Uterus (tissue), 4 donors: ENCODE measurements around the gene EXOSC3. TPM values are rescaled to one million over a fixed set of nuclear protein-coding genes. Genes with fewer than 3 reads are reported as not detected.
"Not testable (repeated sequence)": the region's sequence is repeated elsewhere in the genome, so short reads cannot be mapped to it uniquely, and the experiment has no call there.

Experiments
- DNase-seq, 2 donors: peaks; one replicate each; pipeline ENCODE4 v3.0.0-alpha.2; 2019 to 2020
- H3K27ac ChIP-seq, 2 donors: fragments of 200-600 bp; sonication (generic); 1 replicate in 1 of 2; 2 replicates in 1 of 2; pipeline ENCODE4 v1.5.1; 2016 to 2018
- H3K27me3 ChIP-seq, 2 donors: fragments of 200-600 bp; sonication (generic); one replicate each; pipeline ENCODE4 v1.5.1; 2018 to 2019; ENCODE audit warnings: control low read depth in 1 of 2
- H3K36me3 ChIP-seq, 2 donors: fragments of 200-600 bp; sonication (generic); one replicate each; pipeline ENCODE4 v1.5.1; 2019; ENCODE audit warnings: control low read depth in 1 of 2
- H3K4me1 ChIP-seq, 2 donors: fragments of 200-600 bp; sonication (generic); one replicate each; pipeline ENCODE4 v1.5.1; 2018 to 2019; ENCODE audit warnings: control low read depth in 1 of 2
- H3K4me3 ChIP-seq, 2 donors: fragments of 200-600 bp; sonication (generic); 1 replicate in 1 of 2; 2 replicates in 1 of 2; pipeline ENCODE4 v1.5.1; 2018 to 2019; ENCODE audit warnings: mild to moderate bottlenecking in 1 of 2
- H3K9me3 ChIP-seq, 2 donors: fragments of 200-600 bp; sonication (generic); one replicate each; pipeline ENCODE4 v1.5.1; 2019; ENCODE audit warnings: control low read depth in 1 of 2
- POLR2A ChIP-seq, 2 donors: fragments of 450-650 bp; IDR thresholded peaks; one replicate each; pipeline ENCODE4 v1.6.1; 2016; ENCODE audit warnings: antibody characterized with exemption in 2 of 2, mild to moderate bottlenecking in 1 of 2, moderate library complexity in 1 of 2
- intact Hi-C: fragments of 100-400 bp; cut with DNase I; formaldehyde crosslinking; loops from one replicate; pipeline ENCODE4 v1.15.1; 2023; ENCODE audit warnings: low total_unique reads
- total RNA-seq, 4 donors: library from RNA; depleted of rRNA in 3 of 4; stranded (reverse); fragments of >200 nt in 3 of 4; gene quantifications; one replicate each; pipeline versions ENCODE4 v1.1.0 to v1.2.4, GENCODE V29; 2014 to 2023
- TF ChIP-seq, protein P1 (sequence below), 4 experiments: fragments of 200-600 bp in 2 of 4; fragments of 450-650 bp in 2 of 4; sonication (generic) in 2 of 4; IDR thresholded peaks; one replicate each; pipeline ENCODE4 v1.5.1; 2016 to 2019; ENCODE audit warnings: antibody characterized with exemption in 4 of 4, mild to moderate bottlenecking in 2 of 4, moderate library complexity in 1 of 4
- donor health status: DM: yes; HTN: yes; CAD: no.

EXOSC3 gene
- total RNA-seq, 4 donors from 2014 or later, result 12.4 to 66.6 (median 33.5) TPM

GRCh38 chr9:37776328-37776727 is 8.5 kb downstream of the EXOSC3 start:
- no peaks in the 10 kb centered on the region for H3K27me3 ChIP-seq
- H3K4me3 ChIP-seq, result no peak overlapping the region
- DNase-seq, result no peak
- TF ChIP-seq, protein P1, sequence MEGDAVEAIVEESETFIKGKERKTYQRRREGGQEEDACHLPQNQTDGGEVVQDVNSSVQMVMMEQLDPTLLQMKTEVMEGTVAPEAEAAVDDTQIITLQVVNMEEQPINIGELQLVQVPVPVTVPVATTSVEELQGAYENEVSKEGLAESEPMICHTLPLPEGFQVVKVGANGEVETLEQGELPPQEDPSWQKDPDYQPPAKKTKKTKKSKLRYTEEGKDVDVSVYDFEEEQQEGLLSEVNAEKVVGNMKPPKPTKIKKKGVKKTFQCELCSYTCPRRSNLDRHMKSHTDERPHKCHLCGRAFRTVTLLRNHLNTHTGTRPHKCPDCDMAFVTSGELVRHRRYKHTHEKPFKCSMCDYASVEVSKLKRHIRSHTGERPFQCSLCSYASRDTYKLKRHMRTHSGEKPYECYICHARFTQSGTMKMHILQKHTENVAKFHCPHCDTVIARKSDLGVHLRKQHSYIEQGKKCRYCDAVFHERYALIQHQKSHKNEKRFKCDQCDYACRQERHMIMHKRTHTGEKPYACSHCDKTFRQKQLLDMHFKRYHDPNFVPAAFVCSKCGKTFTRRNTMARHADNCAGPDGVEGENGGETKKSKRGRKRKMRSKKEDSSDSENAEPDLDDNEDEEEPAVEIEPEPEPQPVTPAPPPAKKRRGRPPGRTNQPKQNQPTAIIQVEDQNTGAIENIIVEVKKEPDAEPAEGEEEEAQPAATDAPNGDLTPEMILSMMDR (IDR thresholded peaks at IDR 0.05), result no peak
- no peak for TF ChIP-seq POLR2A (IDR thresholded peaks at IDR 0.05)
- no peaks in the 10 kb centered on the region for H3K4me1 ChIP-seq
- intact Hi-C loops, result no loop called here
- no peak overlapping the region for H3K27ac ChIP-seq
- H3K36me3 ChIP-seq, result no peaks in the 10 kb centered on the region
- no peaks in the 10 kb centered on the region for H3K9me3 ChIP-seq

- no peak for TF ChIP-seq POLR2A (IDR thresholded peaks at IDR 0.05)
- TF ChIP-seq, protein P1 (IDR thresholded peaks at IDR 0.05), result no peak
- Histone ChIP-seq H3K9me3 (no peaks in the 10 kb centered on the region), H3K4me1 (no peaks in the 10 kb centered on the region), H3K4me3 (no peak overlapping the region), H3K36me3 (no peaks in the 10 kb centered on the region), H3K27ac (no peak overlapping the region), H3K27me3 (no peaks in the 10 kb centered on the region)
- intact Hi-C loops, result no loop called here
- no peak for DNase-seq
These were observed 9.5 kb downstream of the EXOSC3 start for GRCh38 chr9:37775216-37775919.

- intact Hi-C loops, result no loop called here
These were observed 14.9 kb downstream of the EXOSC3 start for GRCh38 chr9:37769995-37770394.

DNA sequence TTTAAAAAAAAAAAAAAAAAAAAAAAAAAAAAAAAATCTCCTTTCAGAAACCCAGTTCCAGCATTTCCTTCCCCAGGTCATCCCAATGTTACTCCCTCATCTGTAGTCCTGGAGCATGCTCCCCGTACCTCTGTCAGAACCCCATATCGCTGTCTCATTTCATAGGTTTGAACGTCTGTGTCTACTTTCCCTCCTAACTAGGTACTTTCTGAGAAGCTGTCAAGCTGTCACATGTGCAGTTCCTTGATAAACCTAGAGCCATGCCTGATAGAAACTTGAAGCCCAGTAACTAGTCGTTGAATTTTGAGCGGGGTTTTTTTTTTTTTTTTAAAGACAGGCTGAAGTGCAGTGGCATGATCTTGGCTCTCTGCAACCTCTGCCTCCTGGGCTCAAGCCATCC is 15.6 kb downstream of the EXOSC3 start:
- intact Hi-C loops, result no loop called here
- H3K36me3 ChIP-seq, result no peaks in the 10 kb centered on the region
- no peaks in the 10 kb centered on the region for H3K9me3 ChIP-seq
- no peaks in the 10 kb centered on the region for H3K4me1 ChIP-seq
- no peak for TF ChIP-seq POLR2A (IDR thresholded peaks at IDR 0.05)
- TF ChIP-seq, protein P1 (IDR thresholded peaks at IDR 0.05), result no peak
- no peak for DNase-seq
- H3K27me3 ChIP-seq, result no peaks in the 10 kb centered on the region
- no peak overlapping the region for H3K27ac ChIP-seq
- no peak overlapping the region for H3K4me3 ChIP-seq

More at GRCh38 chr9:37769995-37770394, 14.9 kb downstream of the EXOSC3 start:
- TF ChIP-seq, protein P1 (IDR thresholded peaks at IDR 0.05), result no peak
- no peak for TF ChIP-seq POLR2A (IDR thresholded peaks at IDR 0.05)
- Histone ChIP-seq H3K27ac (no peak overlapping the region), H3K9me3 (no peaks in the 10 kb centered on the region), H3K36me3 (no peaks in the 10 kb centered on the region), H3K27me3 (no peaks in the 10 kb centered on the region), H3K4me1 (no peaks in the 10 kb centered on the region), H3K4me3 (no peak overlapping the region)
- no peak for DNase-seq

DNA sequence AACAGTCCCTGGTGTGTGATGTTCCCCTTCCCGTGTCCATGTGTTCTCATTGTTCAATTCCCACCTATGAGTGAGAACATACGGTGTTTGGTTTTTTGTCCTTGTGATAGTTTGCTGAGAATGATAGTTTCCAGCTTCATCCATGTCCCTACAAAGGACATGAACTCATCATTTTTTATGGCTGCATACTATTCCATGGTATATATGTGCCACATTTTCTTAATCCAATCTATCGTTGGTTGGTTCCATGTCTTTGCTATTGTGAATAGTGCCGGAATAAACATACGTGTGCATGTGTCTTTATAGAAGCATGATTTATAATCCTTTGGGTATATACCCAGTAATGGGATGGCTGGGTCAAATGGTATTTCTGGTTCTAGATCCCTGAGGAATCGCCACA is 19.6 kb downstream of the EXOSC3 start:
- not testable (repeated sequence) for H3K27me3 ChIP-seq

More for the DNA sequence above, 19.6 kb downstream of the EXOSC3 start:
- intact Hi-C loops, H3K4me1 ChIP-seq, DNase-seq, H3K9me3 ChIP-seq, H3K27ac ChIP-seq, H3K36me3 ChIP-seq, H3K4me3 ChIP-seq: not testable (repeated sequence)
